Stimulated activated CD4-positive, alpha-beta T cell treated with anti-CD3 and anti-CD28 coated beads, Interleukin-2, amount 100 ng/mL, for 4 hours (primary cell): Measurements from ENCODE around the gene BCAR1.

Experiments used
- DNase-seq: peaks from one replicate; pipeline ENCODE4 v3.0.0-alpha.2; 2020; ENCODE audit warnings: low read depth

Gene BCAR1

GRCh38 chr16:75238853-75239541 lies 12.4 kb downstream of the BCAR1 start:
- no peak for DNase-seq

- DNase-seq, result no peak
These were observed 13.1 kb downstream of the BCAR1 start for GRCh38 chr16:75238132-75238852.

- DNase-seq, result no peak
These were observed 13.9 kb downstream of the BCAR1 start for GRCh38 chr16:75237398-75238131.

GRCh38 chr16:75236736-75237397 lies 14.6 kb downstream of the BCAR1 start:
- DNase-seq, result no peak

GRCh38 chr16:75236232-75236631 lies 15.2 kb downstream of the BCAR1 start:
- no peak for DNase-seq

- no peak for DNase-seq
These were observed 15.7 kb downstream of the BCAR1 start for GRCh38 chr16:75235721-75236193.

GRCh38 chr16:75234856-75235696 lies 16.3 kb downstream of the BCAR1 start:
- no peak for DNase-seq

- no peak for DNase-seq
These were observed 17.8 kb downstream of the BCAR1 start for GRCh38 chr16:75233611-75233938.

GRCh38 chr16:75231570-75231969 lies 19.9 kb downstream of the BCAR1 start:
- DNase-seq, result no peak

- DNase-seq, result no peak
These were observed 20.8 kb downstream of the BCAR1 start for GRCh38 chr16:75230471-75231110.

GRCh38 chr16:75229172-75230031 lies 22.0 kb downstream of the BCAR1 start:
- no peak for DNase-seq

GRCh38 chr16:75228143-75228976 lies 23.1 kb downstream of the BCAR1 start:
- no peak for DNase-seq

- DNase-seq, result no peak
These were observed 23.9 kb downstream of the BCAR1 start for GRCh38 chr16:75227361-75228142.

- no peak for DNase-seq
These were observed 24.7 kb downstream of the BCAR1 start for GRCh38 chr16:75226550-75227360.

- no peak for DNase-seq
These were observed 25.5 kb downstream of the BCAR1 start for GRCh38 chr16:75225678-75226515.

GRCh38 chr16:75225092-75225491 lies 26.3 kb downstream of the BCAR1 start:
- no peak for DNase-seq
